MM.1S (cell line): ENCODE data around the gene PMEPA1.

Experiments
- DNase-seq: peaks from one replicate; pipeline ENCODE4 v3.0.0-alpha.2; 2015
- H2AFZ ChIP-seq: fragments of 300-600 bp; sonication (generic); 2 replicates; pipeline ENCODE4 v1.6.0; 2016; ENCODE audit warnings: antibody characterized with exemption, low read length
- H3F3A ChIP-seq: fragments of 300-600 bp; sonication (generic); 2 replicates; pipeline ENCODE4 v1.6.1; 2016; ENCODE audit warnings: mild to moderate bottlenecking, antibody characterized with exemption, low read length, moderate library complexity, mixed read lengths; ENCODE audit not compliant: insufficient read depth
- H3K27ac ChIP-seq: fragments of 300-600 bp; sonication (generic); 2 replicates; pipeline ENCODE4 v1.5.1; 2016; ENCODE audit warnings: mild to moderate bottlenecking, low read length
- H3K27me3 ChIP-seq: fragments of 300-600 bp; sonication (generic); replicated peaks from 2 replicates; pipeline ENCODE4 v1.6.0; 2016; ENCODE audit warnings: low read length; ENCODE audit not compliant: insufficient read depth
- H3K36me3 ChIP-seq: fragments of 300-600 bp; sonication (generic); replicated peaks from 2 replicates; pipeline ENCODE4 v1.6.1; 2016; ENCODE audit warnings: mild to moderate bottlenecking, low read length, mixed read lengths; ENCODE audit not compliant: insufficient read depth
- H3K4me1 ChIP-seq: fragments of 300-600 bp; sonication (generic); 2 replicates; pipeline ENCODE4 v1.6.1; 2016; ENCODE audit warnings: low read length, mixed read lengths
- H3K4me2 ChIP-seq: fragments of 300-600 bp; sonication (generic); 2 replicates; pipeline ENCODE4 v1.6.0; 2016; ENCODE audit warnings: low read depth, low read length
- H3K4me3 ChIP-seq: fragments of 300-600 bp; sonication (generic); 2 replicates; pipeline ENCODE4 v1.5.1; 2016; ENCODE audit warnings: low read length, mixed read lengths
- H3K79me2 ChIP-seq: fragments of 300-600 bp; sonication (generic); 2 replicates; pipeline ENCODE4 v1.6.1; 2016; ENCODE audit warnings: mixed run types, low read length, mixed read lengths
- H3K9ac ChIP-seq: fragments of 300-600 bp; sonication (generic); 2 replicates; pipeline ENCODE4 v1.6.1; 2016; ENCODE audit warnings: low read length, mixed read lengths
- H3K9me2 ChIP-seq: fragments of 300-600 bp; sonication (generic); replicated peaks from 2 replicates; pipeline ENCODE4 v1.6.1; 2016; ENCODE audit warnings: mild to moderate bottlenecking, low read length, mixed read lengths; ENCODE audit not compliant: insufficient read depth
- H3K9me3 ChIP-seq: fragments of 300-600 bp; sonication (generic); replicated peaks from 2 replicates; pipeline ENCODE4 v1.6.1; 2016; ENCODE audit warnings: mild to moderate bottlenecking, low read length, mixed read lengths; ENCODE audit not compliant: insufficient read depth
- H4K20me1 ChIP-seq: fragments of 300-600 bp; sonication (generic); 2 replicates; pipeline ENCODE4 v1.6.1; 2016; ENCODE audit warnings: mild to moderate bottlenecking, low read length, moderate library complexity, mixed read lengths; ENCODE audit not compliant: insufficient read depth
- CTCF ChIP-seq: fragments of 300-600 bp; sonication (generic); IDR thresholded peaks from 2 replicates; pipeline ENCODE4 v1.5.1; 2016; ENCODE audit warnings: antibody characterized with exemption, low read length, mixed read lengths
- EZH2 ChIP-seq: fragments of 300-600 bp; sonication (generic); optimal IDR thresholded peaks from 2 replicates; pipeline ENCODE3; 2017; ENCODE audit warnings: low read depth, mild to moderate bottlenecking, antibody characterized with exemption, low read length, mixed read lengths
- EZH2phosphoT487 ChIP-seq: fragments of 300-600 bp; sonication (generic); IDR thresholded peaks from 2 replicates; pipeline ENCODE4 v1.6.1; 2018; ENCODE audit warnings: antibody characterized with exemption, low read length

Gene PMEPA1

GRCh38 chr20:57653910-57654309 is 55.9 kb downstream of the PMEPA1 start:
- TF ChIP-seq EZH2phosphoT487, result no peak
- TF ChIP-seq EZH2, result no peak
- no peak for TF ChIP-seq CTCF
- no peaks in the 10 kb centered on the region for H4K20me1 ChIP-seq
- H3K4me3 ChIP-seq, result no peak overlapping the region
- no peaks in the 10 kb centered on the region for H3K4me1 ChIP-seq
- no peak for DNase-seq
- H3K27ac ChIP-seq, result no peak overlapping the region
- no peaks in the 10 kb centered on the region for H3K9me3 ChIP-seq
- no peaks in the 10 kb centered on the region for H3K79me2 ChIP-seq
- H3K4me2 ChIP-seq, result no peak overlapping the region
- H3K9ac ChIP-seq, result no peak overlapping the region
- H3K27me3 ChIP-seq, result peaks cover 13% of the 10 kb centered on the region; the same call in 1 of the 2 replicates
- H3K9me2 ChIP-seq, result no peaks in the 10 kb centered on the region
- H3K36me3 ChIP-seq, result no peaks in the 10 kb centered on the region
- no peaks in the 10 kb centered on the region for H3F3A ChIP-seq
- H2AFZ ChIP-seq, result no peak overlapping the region

GRCh38 chr20:57653546-57653900 is 56.3 kb downstream of the PMEPA1 start:
- TF ChIP-seq EZH2 (no peak), EZH2phosphoT487 (no peak), CTCF (no peak)
- Histone ChIP-seq H3K9me3 (no peaks in the 10 kb centered on the region), H3K4me2 (no peak overlapping the region), H3K4me3 (no peak overlapping the region), H3K27me3 (peaks cover 17% of the 10 kb centered on the region; the same call in 1 of the 2 replicates), H3K9ac (no peak overlapping the region), H3K27ac (no peak overlapping the region), H4K20me1 (no peaks in the 10 kb centered on the region), H3K36me3 (no peaks in the 10 kb centered on the region), H3K79me2 (no peaks in the 10 kb centered on the region), H2AFZ (no peak overlapping the region), H3F3A (no peaks in the 10 kb centered on the region), H3K9me2 (no peaks in the 10 kb centered on the region), H3K4me1 (no peaks in the 10 kb centered on the region)
- DNase-seq, result no peak

- Histone ChIP-seq H3K9me3 (no peaks in the 10 kb centered on the region), H3K36me3 (no peaks in the 10 kb centered on the region), H3K4me1 (no peaks in the 10 kb centered on the region), H3K27me3 (peaks cover 22% of the 10 kb centered on the region; the same call in 1 of the 2 replicates), H2AFZ (no peak overlapping the region), H3K4me2 (no peak overlapping the region), H3K9ac (no peak overlapping the region), H3F3A (no peaks in the 10 kb centered on the region), H3K27ac (no peak overlapping the region), H3K79me2 (no peaks in the 10 kb centered on the region), H4K20me1 (no peaks in the 10 kb centered on the region), H3K9me2 (no peaks in the 10 kb centered on the region), H3K4me3 (no peak overlapping the region)
- TF ChIP-seq EZH2phosphoT487 (no peak), CTCF (0 out of 2 replicates have a peak, but pooled peaks have one; percentile 4)
- DNase-seq, result no peak
Measured at GRCh38 chr20:57652606-57653545, 56.9 kb downstream of the PMEPA1 start.
